Osteocyte (in vitro differentiated cells): ENCODE measurements around the gene UBA1. TPM values are rescaled to one million over a fixed set of nuclear protein-coding genes. Genes with fewer than 3 reads are reported as not detected.
A peak's percentile ranks its signal among the peaks of the same experiment; 100 is the strongest.

ENCODE experiments used
- DNase-seq: peaks from one replicate; pipeline ENCODE4 v3.0.0; 2021; ENCODE audit warnings: mixed read lengths; ENCODE audit not compliant: unreplicated experiment; ENCODE audit errors: extremely low spot score
- H3K27ac Mint-ChIP-seq: one replicate; pipeline ENCODE4 v1.8.0; 2021; ENCODE audit warnings: mild to moderate bottlenecking, mixed read lengths; ENCODE audit not compliant: unreplicated experiment
- H3K27me3 Mint-ChIP-seq: one replicate; pipeline ENCODE4 v1.8.0; 2021; ENCODE audit warnings: mixed read lengths; ENCODE audit not compliant: unreplicated experiment
- H3K36me3 Mint-ChIP-seq: one replicate; pipeline ENCODE4 v1.8.0; 2021; ENCODE audit warnings: mixed read lengths; ENCODE audit not compliant: unreplicated experiment
- H3K4me1 Mint-ChIP-seq: one replicate; pipeline ENCODE4 v1.8.0; 2021; ENCODE audit warnings: mixed read lengths; ENCODE audit not compliant: unreplicated experiment
- H3K4me3 Mint-ChIP-seq: one replicate; pipeline ENCODE4 v1.8.0; 2021; ENCODE audit warnings: mild to moderate bottlenecking, moderate library complexity, mixed read lengths; ENCODE audit not compliant: unreplicated experiment
- H3K9me3 Mint-ChIP-seq: one replicate; pipeline ENCODE4 v1.8.0; 2021; ENCODE audit warnings: mixed read lengths; ENCODE audit not compliant: unreplicated experiment
- CTCF ChIP-seq: fragments of 200-600 bp; sonication (generic); IDR thresholded peaks from 2 replicates; pipeline ENCODE4 v1.5.0; 2021; ENCODE audit warnings: antibody characterized with exemption, mild to moderate bottlenecking, moderate library complexity
- total RNA-seq: library from RNA; stranded (reverse); gene quantifications from 2 replicates; pipeline ENCODE4 v1.2.1, GENCODE V29; 2021

The UBA1 gene
- total RNA-seq, 1 donor from 2014 or later, result 350 TPM

DNA sequence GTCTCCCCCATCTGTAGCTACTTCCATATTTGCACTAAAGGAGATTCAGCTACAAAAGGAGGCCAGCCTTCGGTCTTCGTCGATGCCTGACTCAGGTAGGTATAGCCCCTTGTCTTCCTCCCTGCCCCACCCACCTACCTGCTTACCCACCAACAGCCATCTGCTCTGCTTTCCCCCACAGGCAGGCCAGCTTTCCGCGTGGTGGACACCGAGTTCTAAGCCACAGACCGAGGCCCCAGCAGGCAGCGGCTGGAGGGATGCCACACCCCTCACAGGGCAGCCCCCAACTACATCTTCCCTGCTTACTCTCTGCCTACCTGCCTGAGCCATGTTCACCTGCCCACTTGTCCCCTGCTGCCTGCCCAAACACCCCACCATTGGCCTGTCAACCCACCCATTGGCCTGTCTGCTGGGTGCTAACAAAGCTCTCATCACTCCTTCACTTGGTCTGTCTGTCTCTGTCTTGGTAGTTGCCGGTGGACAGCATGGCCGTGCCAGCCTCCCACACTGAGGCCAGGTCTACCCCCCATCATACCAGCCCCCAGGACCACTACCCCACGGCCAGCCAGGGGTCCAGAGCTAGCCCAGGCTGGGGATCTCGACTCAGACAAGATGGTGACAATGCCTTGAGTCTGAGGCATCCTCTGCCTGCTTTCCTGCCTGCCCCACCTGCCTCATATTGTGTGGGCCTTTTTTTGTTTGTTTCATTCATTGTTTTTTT, 35.1 kb downstream of the UBA1 start:
- DNase-seq, result no peak
- Mint-ChIP-seq H3K4me1 (peaks cover 11% of the 10 kb centered on the region), H3K4me3 (no peak overlapping the region), H3K27me3 (no peaks in the 10 kb centered on the region), H3K27ac (no peak overlapping the region), H3K36me3 (peaks cover 36% of the 10 kb centered on the region), H3K9me3 (no peaks in the 10 kb centered on the region)
- no peak for TF ChIP-seq CTCF

- no peaks in the 10 kb centered on the region for H3K27me3 Mint-ChIP-seq
- H3K4me3 Mint-ChIP-seq, result no peak overlapping the region
- DNase-seq, result no peak
- TF ChIP-seq CTCF, result no peak
- peaks cover 35% of the 10 kb centered on the region for H3K36me3 Mint-ChIP-seq
- H3K9me3 Mint-ChIP-seq, result no peaks in the 10 kb centered on the region
- peaks cover 11% of the 10 kb centered on the region for H3K4me1 Mint-ChIP-seq
- H3K27ac Mint-ChIP-seq, result no peak overlapping the region
Measured at GRCh38 chrX:47229427-47229826, 35.8 kb downstream of the UBA1 start.

DNA sequence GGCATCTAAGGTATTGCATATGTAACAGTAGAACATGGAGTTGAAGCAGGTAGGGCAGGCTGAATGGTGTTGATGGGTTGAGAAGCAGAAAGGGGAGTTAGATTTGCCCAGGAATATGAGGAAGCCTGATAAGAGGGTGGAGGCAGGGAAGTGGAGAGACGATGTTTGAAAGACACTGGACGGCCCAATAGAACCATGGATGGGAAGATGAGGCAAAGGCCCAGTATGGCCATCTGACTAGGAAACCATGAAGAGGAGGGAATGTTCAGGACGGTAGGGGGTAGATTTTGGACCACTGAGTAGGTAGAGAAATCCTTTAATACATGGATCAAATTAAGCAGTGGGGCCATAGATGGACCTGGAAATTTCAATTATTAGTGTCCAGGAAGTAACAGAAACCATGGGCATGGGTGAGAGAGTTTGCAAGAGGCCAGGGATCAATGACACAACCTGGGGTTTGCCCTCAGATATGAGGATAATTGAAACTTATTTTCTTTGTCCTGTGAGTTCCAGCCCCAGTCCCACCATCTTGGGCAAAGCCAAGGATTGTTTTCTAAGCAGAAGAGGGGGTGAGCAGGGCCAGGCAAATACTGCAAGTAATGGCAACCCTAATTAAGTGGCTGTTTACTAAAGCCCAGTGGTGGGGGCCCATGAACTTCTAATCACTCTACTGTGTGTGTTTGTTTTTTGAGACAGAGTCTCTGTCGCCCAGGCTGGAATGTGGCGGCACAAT, 36.7 kb downstream of the UBA1 start:
- Mint-ChIP-seq H3K4me3 (no peak overlapping the region), H3K9me3 (no peaks in the 10 kb centered on the region), H3K27ac (no peak overlapping the region), H3K36me3 (peaks cover 30% of the 10 kb centered on the region), H3K27me3 (no peaks in the 10 kb centered on the region), H3K4me1 (peaks cover 18% of the 10 kb centered on the region)
- no peak for TF ChIP-seq CTCF
- no peak for DNase-seq

DNA sequence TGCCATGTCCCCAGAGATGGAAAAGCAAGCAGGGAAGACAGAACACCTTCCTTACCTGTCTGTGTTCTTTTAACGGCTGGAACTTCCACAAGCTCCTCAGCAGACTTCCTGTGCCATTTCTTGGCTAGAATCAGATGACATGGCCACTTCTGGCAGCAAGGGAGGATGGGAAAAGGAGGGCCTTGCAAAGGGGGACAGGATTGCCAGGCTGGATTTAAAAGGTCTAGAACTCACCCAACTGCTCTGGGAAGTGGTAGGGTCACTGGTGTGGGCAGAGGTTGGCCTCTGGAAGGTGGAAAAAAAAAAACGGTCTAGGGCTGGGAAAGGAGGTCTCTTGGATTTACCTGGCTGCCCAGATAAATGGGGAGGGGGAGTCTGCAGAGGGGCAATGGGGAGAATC, 37.5 kb downstream of the UBA1 start:
- peak overlapping the region; percentile 15 for H3K27ac Mint-ChIP-seq
- H3K4me3 Mint-ChIP-seq, result peak overlapping the region; percentile 10
- peaks cover 26% of the 10 kb centered on the region for H3K4me1 Mint-ChIP-seq
- H3K36me3 Mint-ChIP-seq, result peaks cover 30% of the 10 kb centered on the region
- no peak for TF ChIP-seq CTCF
- no peaks in the 10 kb centered on the region for H3K9me3 Mint-ChIP-seq
- no peak for DNase-seq
- H3K27me3 Mint-ChIP-seq, result no peaks in the 10 kb centered on the region

DNA sequence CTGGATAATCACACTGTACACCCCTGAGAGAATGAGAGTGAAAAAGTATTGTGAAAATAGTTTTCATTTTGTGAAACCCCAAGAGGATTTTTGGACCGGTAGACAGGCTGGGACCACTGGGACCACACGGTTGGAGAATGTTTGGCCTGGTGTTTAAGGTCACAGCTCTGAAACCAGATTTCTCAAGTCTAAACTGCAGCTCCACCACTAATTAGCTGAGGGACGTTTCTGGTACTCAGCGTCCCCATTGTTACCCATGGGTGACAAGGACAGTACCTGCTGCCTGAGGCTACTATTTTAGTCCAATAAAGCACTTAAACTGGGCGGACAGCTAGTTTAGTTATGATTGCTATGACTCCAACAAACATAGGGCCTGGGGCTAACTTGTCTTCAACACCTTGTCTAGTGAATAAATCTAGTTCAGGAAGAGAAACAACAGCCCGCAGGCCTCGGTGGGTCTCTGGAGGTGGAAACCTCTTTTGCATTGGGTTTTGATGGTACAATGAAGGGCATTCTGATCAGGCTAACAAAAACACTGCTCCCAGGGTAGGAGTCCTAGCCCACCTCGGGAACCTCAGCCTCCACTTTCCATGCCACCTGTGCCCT, 38.7 kb downstream of the UBA1 start:
- Mint-ChIP-seq H3K9me3 (no peaks in the 10 kb centered on the region), H3K4me1 (peaks cover 36% of the 10 kb centered on the region), H3K36me3 (peaks cover 21% of the 10 kb centered on the region), H3K27ac (peak overlapping the region; percentile 100), H3K27me3 (no peaks in the 10 kb centered on the region), H3K4me3 (peak overlapping the region; percentile 96)
- no peak for TF ChIP-seq CTCF
- DNase-seq, result no peak
